Gastrocnemius medialis (tissue), 4 donors: ENCODE results near the gene DIAPH3.

Experiments
- POLR2A ChIP-seq, 2 donors: fragments of 450-650 bp; IDR thresholded peaks; one replicate each; pipeline ENCODE4 v1.6.1; 2017; ENCODE audit warnings: antibody characterized with exemption in 2 of 2, mild to moderate bottlenecking in 2 of 2, moderate library complexity in 2 of 2
- TF ChIP-seq, protein P1 (sequence below), 5 experiments: fragments of 450-650 bp in 3 of 5; fragments of 200-600 bp in 2 of 5; sonication (generic) in 2 of 5; IDR thresholded peaks in 4 of 5; conservative IDR thresholded peaks in 1 of 5; 1 replicate in 4 of 5; 2 replicates in 1 of 5; pipeline ENCODE4 v1.5.1; 2016 to 2019; ENCODE audit warnings: antibody characterized with exemption in 5 of 5, mild to moderate bottlenecking in 3 of 5, moderate library complexity in 3 of 5

DNA sequence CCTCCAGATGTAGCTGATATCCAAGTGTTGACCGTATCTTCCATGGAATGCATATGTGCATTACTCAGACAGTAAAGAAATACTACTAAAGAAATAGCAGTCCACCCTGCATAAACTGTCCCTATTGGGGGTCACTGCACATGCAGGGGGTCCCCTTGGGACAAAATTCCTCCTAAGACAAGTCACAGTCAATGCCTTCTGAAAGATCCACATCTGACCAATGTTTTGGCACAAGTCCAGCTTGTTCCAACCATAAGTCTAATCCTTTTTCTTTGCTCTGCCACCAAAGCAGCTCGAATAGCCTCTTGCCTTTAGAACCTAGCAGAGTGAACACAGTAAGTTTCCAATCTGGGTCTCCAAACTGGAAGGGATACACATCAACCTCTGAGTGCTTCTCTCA is 87.9 kb downstream of the DIAPH3 start:
- TF ChIP-seq, protein P1, sequence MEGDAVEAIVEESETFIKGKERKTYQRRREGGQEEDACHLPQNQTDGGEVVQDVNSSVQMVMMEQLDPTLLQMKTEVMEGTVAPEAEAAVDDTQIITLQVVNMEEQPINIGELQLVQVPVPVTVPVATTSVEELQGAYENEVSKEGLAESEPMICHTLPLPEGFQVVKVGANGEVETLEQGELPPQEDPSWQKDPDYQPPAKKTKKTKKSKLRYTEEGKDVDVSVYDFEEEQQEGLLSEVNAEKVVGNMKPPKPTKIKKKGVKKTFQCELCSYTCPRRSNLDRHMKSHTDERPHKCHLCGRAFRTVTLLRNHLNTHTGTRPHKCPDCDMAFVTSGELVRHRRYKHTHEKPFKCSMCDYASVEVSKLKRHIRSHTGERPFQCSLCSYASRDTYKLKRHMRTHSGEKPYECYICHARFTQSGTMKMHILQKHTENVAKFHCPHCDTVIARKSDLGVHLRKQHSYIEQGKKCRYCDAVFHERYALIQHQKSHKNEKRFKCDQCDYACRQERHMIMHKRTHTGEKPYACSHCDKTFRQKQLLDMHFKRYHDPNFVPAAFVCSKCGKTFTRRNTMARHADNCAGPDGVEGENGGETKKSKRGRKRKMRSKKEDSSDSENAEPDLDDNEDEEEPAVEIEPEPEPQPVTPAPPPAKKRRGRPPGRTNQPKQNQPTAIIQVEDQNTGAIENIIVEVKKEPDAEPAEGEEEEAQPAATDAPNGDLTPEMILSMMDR (IDR thresholded peaks at IDR 0.05 in 4 of 5, conservative IDR thresholded peaks at IDR 0.05 in 1 of 5): no peak
- no peak for TF ChIP-seq POLR2A (IDR thresholded peaks at IDR 0.05)
